Mesenchymal stem cell (in vitro differentiated cells and primary cell): ENCODE measurements around the gene KCNJ18.
"Not testable (repeated sequence)": the region's sequence is repeated elsewhere in the genome, so short reads cannot be mapped to it uniquely, and the experiment has no call there.

ENCODE experiments used
- DNase-seq: peaks from one replicate; pipeline ENCODE4 v3.0.0-alpha.2; 2013
- H2AFZ ChIP-seq: one replicate; pipeline ENCODE4 v1.6.1; 2013; ENCODE audit warnings: low read depth, mild to moderate bottlenecking, control low read depth, inconsistent platforms, low read length, moderate library complexity
- H2AK5ac ChIP-seq: 2 replicates; pipeline ENCODE4 v1.6.1; 2013; ENCODE audit warnings: low read length, moderate library complexity, mild to moderate bottlenecking, inconsistent platforms; ENCODE audit not compliant: severe bottlenecking
- H2BK120ac ChIP-seq: one replicate; pipeline ENCODE4 v1.6.1; 2013; ENCODE audit warnings: low read depth, mild to moderate bottlenecking, inconsistent platforms, low read length, moderate library complexity
- H2BK12ac ChIP-seq, 2 experiments: one replicate each; pipeline ENCODE4 v1.6.1; 2013; ENCODE audit warnings: inconsistent platforms in 2 of 2, low read length in 2 of 2, mild to moderate bottlenecking in 2 of 2, moderate library complexity in 2 of 2, control low read depth in 1 of 2
- H2BK15ac ChIP-seq: one replicate; pipeline ENCODE4 v1.6.1; 2013; ENCODE audit warnings: mild to moderate bottlenecking, low read depth, inconsistent platforms; ENCODE audit not compliant: poor library complexity, severe bottlenecking
- H2BK5ac ChIP-seq: 2 replicates; pipeline ENCODE4 v1.6.1; 2013; ENCODE audit warnings: low read depth, mild to moderate bottlenecking, low read length, control low read depth, inconsistent platforms; ENCODE audit not compliant: poor library complexity, severe bottlenecking
- H3K14ac ChIP-seq, 2 experiments: one replicate each; pipeline ENCODE4 v1.6.1; 2013; ENCODE audit warnings: inconsistent platforms in 2 of 2, low read length in 2 of 2, control low read depth in 1 of 2, mild to moderate bottlenecking in 1 of 2, moderate library complexity in 1 of 2
- H3K18ac ChIP-seq, 2 experiments: one replicate each; pipeline ENCODE4 v1.6.1; 2013; ENCODE audit warnings: inconsistent platforms in 2 of 2, low read length in 2 of 2, control low read depth in 1 of 2, low read depth in 1 of 2, mild to moderate bottlenecking in 1 of 2
- H3K23ac ChIP-seq, 2 experiments: one replicate each; pipeline ENCODE4 v1.6.1; 2013; ENCODE audit warnings: inconsistent platforms in 2 of 2, low read length in 2 of 2, mild to moderate bottlenecking in 2 of 2, moderate library complexity in 2 of 2, control low read depth in 1 of 2
- H3K27ac ChIP-seq: 2 replicates; pipeline ENCODE4 v1.5.1; 2013; ENCODE audit warnings: mild to moderate bottlenecking, moderate library complexity, low read length, control low read depth, inconsistent platforms; ENCODE audit not compliant: poor library complexity, severe bottlenecking
- H3K27me3 ChIP-seq, 2 experiments: 2 replicates each; pipeline versions ENCODE4 v1.6.1 to v1.7.0; 2013; ENCODE audit warnings: low read length in 2 of 2, mild to moderate bottlenecking in 2 of 2, moderate library complexity in 2 of 2, control low read depth in 1 of 2, inconsistent platforms in 1 of 2; ENCODE audit not compliant: control insufficient read depth in 1 of 2, insufficient read depth in 1 of 2
- H3K36me3 ChIP-seq, 2 experiments: 2 replicates each; pipeline versions ENCODE4 v1.6.1 to v1.7.0; 2013; ENCODE audit warnings: low read length in 2 of 2, control low read depth in 1 of 2, inconsistent platforms in 1 of 2, low read depth in 1 of 2, mild to moderate bottlenecking in 1 of 2; ENCODE audit not compliant: insufficient read depth in 2 of 2, control insufficient read depth in 1 of 2
- H3K4ac ChIP-seq, 2 experiments: one replicate each; pipeline ENCODE4 v1.6.1; 2013; ENCODE audit warnings: inconsistent platforms in 2 of 2, low read length in 2 of 2, mild to moderate bottlenecking in 2 of 2, moderate library complexity in 2 of 2, control low read depth in 1 of 2, low read depth in 1 of 2
- H3K4me1 ChIP-seq: 2 replicates; pipeline ENCODE4 v1.6.1; 2013; ENCODE audit warnings: low read depth, low read length, control low read depth; ENCODE audit not compliant: control insufficient read depth, insufficient read depth
- H3K4me2 ChIP-seq: 2 replicates; pipeline ENCODE4 v1.6.1; 2013; ENCODE audit warnings: low read length, mild to moderate bottlenecking, inconsistent platforms; ENCODE audit not compliant: poor library complexity, severe bottlenecking
- H3K4me3 ChIP-seq, 2 experiments: 2 replicates each; pipeline versions ENCODE4 v1.5.1 to v1.7.0; 2013; ENCODE audit warnings: low read length in 2 of 2, mild to moderate bottlenecking in 2 of 2, control low read depth in 1 of 2, low read depth in 1 of 2; ENCODE audit not compliant: insufficient read depth in 1 of 2
- H3K79me1 ChIP-seq: replicated peaks from 2 replicates; pipeline ENCODE4 v1.6.1; 2013; ENCODE audit warnings: mild to moderate bottlenecking, control low read depth, low read length, inconsistent platforms; ENCODE audit not compliant: poor library complexity, severe bottlenecking
- H3K9ac ChIP-seq: 2 replicates; pipeline ENCODE4 v1.7.0; 2013; ENCODE audit warnings: mild to moderate bottlenecking, low read length, moderate library complexity
- H3K9me3 ChIP-seq: 2 replicates; pipeline ENCODE4 v1.7.0; 2013; ENCODE audit warnings: mild to moderate bottlenecking, low read length; ENCODE audit not compliant: control insufficient read depth
- H4K8ac ChIP-seq: one replicate; pipeline ENCODE4 v1.6.1; 2013; ENCODE audit warnings: inconsistent platforms, mild to moderate bottlenecking, low read length, moderate library complexity
- H4K91ac ChIP-seq: one replicate; pipeline ENCODE4 v1.6.1; 2013; ENCODE audit warnings: mild to moderate bottlenecking, low read length, inconsistent platforms
- WGBS: methylation state at CpG from one replicate; pipeline ENCODE4 v1.1.7; 2013; ENCODE audit warnings: mixed read lengths; 5-methylcytosine and 5-hydroxymethylcytosine counted together

KCNJ18 gene

GRCh38 chr17:21699573-21700236 is 7.4 kb downstream of the KCNJ18 start:
- H2AK5ac ChIP-seq, H4K91ac ChIP-seq, H2BK120ac ChIP-seq, H2AFZ ChIP-seq, H3K4me1 ChIP-seq, H2BK5ac ChIP-seq, H4K8ac ChIP-seq, H3K36me3 ChIP-seq, H3K9me3 ChIP-seq, H3K4me3 ChIP-seq, H3K9ac ChIP-seq, DNase-seq, H3K18ac ChIP-seq, H3K79me1 ChIP-seq, H2BK15ac ChIP-seq, H3K14ac ChIP-seq, H3K23ac ChIP-seq, H3K27ac ChIP-seq, H2BK12ac ChIP-seq, H3K27me3 ChIP-seq, H3K4me2 ChIP-seq, H3K4ac ChIP-seq: not testable (repeated sequence)
- 78% methylated on average over 8 of the region's 16 CpGs for WGBS

- not testable (repeated sequence) for H2AK5ac ChIP-seq, H3K27me3 ChIP-seq, H3K23ac ChIP-seq, H4K91ac ChIP-seq, H3K4me2 ChIP-seq, H2BK15ac ChIP-seq, H2BK120ac ChIP-seq, DNase-seq, H2AFZ ChIP-seq, H3K4ac ChIP-seq, H3K9ac ChIP-seq, H4K8ac ChIP-seq, H3K27ac ChIP-seq, H2BK5ac ChIP-seq, H3K4me3 ChIP-seq, H3K18ac ChIP-seq, H3K14ac ChIP-seq, H3K36me3 ChIP-seq, H3K79me1 ChIP-seq, H2BK12ac ChIP-seq, H3K9me3 ChIP-seq, H3K4me1 ChIP-seq
- WGBS = 100% methylated on average over 1 of the region's 6 CpGs
These were observed 8.8 kb downstream of the KCNJ18 start for GRCh38 chr17:21701090-21701489.

GRCh38 chr17:21702029-21702428 is 9.7 kb downstream of the KCNJ18 start:
- not testable (repeated sequence) for H2BK12ac ChIP-seq, H3K79me1 ChIP-seq, H3K14ac ChIP-seq, H3K4me3 ChIP-seq, H2BK15ac ChIP-seq, H3K4me2 ChIP-seq, H3K4me1 ChIP-seq, H2BK5ac ChIP-seq, H3K27ac ChIP-seq, H3K23ac ChIP-seq, H2AK5ac ChIP-seq, H4K8ac ChIP-seq, H3K36me3 ChIP-seq, H3K27me3 ChIP-seq, H4K91ac ChIP-seq, H2AFZ ChIP-seq, H3K9me3 ChIP-seq, H2BK120ac ChIP-seq, DNase-seq, H3K9ac ChIP-seq, H3K18ac ChIP-seq, H3K4ac ChIP-seq
- 68% methylated on average over 8 of the region's 8 CpGs for WGBS

- H3K18ac ChIP-seq, H3K36me3 ChIP-seq, H2BK15ac ChIP-seq, H3K79me1 ChIP-seq, H3K23ac ChIP-seq, H3K4me1 ChIP-seq, H3K27me3 ChIP-seq, H2AK5ac ChIP-seq, H3K4me2 ChIP-seq, H2BK120ac ChIP-seq, H4K8ac ChIP-seq, H3K9ac ChIP-seq, H2BK12ac ChIP-seq, H3K4ac ChIP-seq, H3K14ac ChIP-seq, H2BK5ac ChIP-seq, H3K4me3 ChIP-seq, H3K9me3 ChIP-seq, DNase-seq, H3K27ac ChIP-seq, H4K91ac ChIP-seq, H2AFZ ChIP-seq: not testable (repeated sequence)
- WGBS = 86% methylated on average over 17 of the region's 22 CpGs
These were observed 10.2 kb downstream of the KCNJ18 start for GRCh38 chr17:21702521-21702920.
